ENCODE data around the gene BEST2.

GRCh38 chr19:12806242-12807081 lies 54.9 kb downstream of the BEST2 start, which contains the start of gene RNASEH2A:
- TF ChIP-seq CTCF (IDR thresholded peaks at IDR 0.05; ENCODE audit: low read length): no peak
- no peak for TF ChIP-seq EZH2 (IDR thresholded peaks at IDR 0.05; ENCODE audit: borderline replicate concordance, low read length)

All from OCI-LY1 (cell line).